Glutamatergic neuron (in vitro differentiated cells): ENCODE results near the gene BMPR1B. TPM values are rescaled to one million over a fixed set of nuclear protein-coding genes. Genes with fewer than 3 reads are reported as not detected.

Experiments used
- DNase-seq: peaks from one replicate; pipeline ENCODE4 v3.0.0; 2022
- H3K27ac Mint-ChIP-seq: one replicate; pipeline ENCODE4 v1.8.0; 2020; ENCODE audit warnings: mild to moderate bottlenecking, mixed read lengths, inconsistent platforms; ENCODE audit not compliant: unreplicated experiment
- H3K27me3 Mint-ChIP-seq: one replicate; pipeline ENCODE4 v1.8.0; 2020; ENCODE audit warnings: mild to moderate bottlenecking, moderate library complexity, mixed read lengths, inconsistent platforms; ENCODE audit not compliant: unreplicated experiment
- H3K36me3 Mint-ChIP-seq: one replicate; pipeline ENCODE4 v1.8.0; 2020; ENCODE audit warnings: mild to moderate bottlenecking, mixed read lengths, inconsistent platforms; ENCODE audit not compliant: unreplicated experiment
- H3K4me1 Mint-ChIP-seq: one replicate; pipeline ENCODE4 v1.8.0; 2020; ENCODE audit warnings: mild to moderate bottlenecking, low read depth, mixed read lengths, inconsistent platforms; ENCODE audit not compliant: unreplicated experiment
- H3K4me3 Mint-ChIP-seq: one replicate; pipeline ENCODE4 v1.8.0; 2020; ENCODE audit warnings: mild to moderate bottlenecking, mixed read lengths, inconsistent platforms; ENCODE audit not compliant: unreplicated experiment
- H3K9me3 Mint-ChIP-seq: one replicate; pipeline ENCODE4 v1.8.0; 2020; ENCODE audit warnings: mild to moderate bottlenecking, moderate library complexity, mixed read lengths, inconsistent platforms; ENCODE audit not compliant: unreplicated experiment
- total RNA-seq: library from RNA; stranded (reverse); fragmentation: NEBNext Ultra II Directional; extraction: Animal tissue kit (Norgen Biotek cat#: 25700); gene quantifications from one replicate; pipeline ENCODE4 v1.2.1, GENCODE V29; 2021; ENCODE audit not compliant: unreplicated experiment
- TF ChIP-seq, protein P1 (sequence below): fragments of 200-600 bp; sonication (generic); IDR thresholded peaks from one replicate; pipeline ENCODE4 v1.5.0; 2021; ENCODE audit not compliant: partially characterized antibody, unreplicated experiment

The BMPR1B gene
- total RNA-seq, 1 donor from 2014 or later, result 2.4 TPM

DNA sequence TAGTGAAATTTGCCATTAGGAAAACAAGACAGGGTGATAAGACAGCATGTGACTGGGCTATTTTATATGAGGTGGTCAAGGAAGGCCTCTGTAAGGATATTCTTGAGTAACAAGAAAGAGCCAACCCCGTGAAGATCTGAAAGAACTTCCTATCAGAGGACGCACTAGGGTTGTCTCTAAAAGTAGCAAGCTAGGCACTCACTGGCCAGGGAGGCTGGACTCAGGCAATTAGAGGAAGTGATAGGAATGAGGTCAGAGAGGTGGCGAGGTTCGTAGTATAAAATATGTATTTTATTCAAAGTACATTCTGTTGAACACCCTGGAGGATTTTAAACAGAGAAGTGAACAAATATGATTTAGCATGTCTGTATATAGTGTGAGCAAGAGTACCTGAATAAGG is 4.6 kb downstream of the BMPR1B start:
- Mint-ChIP-seq H3K36me3 (no peaks in the 10 kb centered on the region), H3K4me3 (no peak overlapping the region), H3K9me3 (peaks cover 6% of the 10 kb centered on the region), H3K4me1 (peaks cover under 1% of the 10 kb centered on the region), H3K27ac (no peak overlapping the region), H3K27me3 (peaks cover 7% of the 10 kb centered on the region)
- TF ChIP-seq, protein P1, sequence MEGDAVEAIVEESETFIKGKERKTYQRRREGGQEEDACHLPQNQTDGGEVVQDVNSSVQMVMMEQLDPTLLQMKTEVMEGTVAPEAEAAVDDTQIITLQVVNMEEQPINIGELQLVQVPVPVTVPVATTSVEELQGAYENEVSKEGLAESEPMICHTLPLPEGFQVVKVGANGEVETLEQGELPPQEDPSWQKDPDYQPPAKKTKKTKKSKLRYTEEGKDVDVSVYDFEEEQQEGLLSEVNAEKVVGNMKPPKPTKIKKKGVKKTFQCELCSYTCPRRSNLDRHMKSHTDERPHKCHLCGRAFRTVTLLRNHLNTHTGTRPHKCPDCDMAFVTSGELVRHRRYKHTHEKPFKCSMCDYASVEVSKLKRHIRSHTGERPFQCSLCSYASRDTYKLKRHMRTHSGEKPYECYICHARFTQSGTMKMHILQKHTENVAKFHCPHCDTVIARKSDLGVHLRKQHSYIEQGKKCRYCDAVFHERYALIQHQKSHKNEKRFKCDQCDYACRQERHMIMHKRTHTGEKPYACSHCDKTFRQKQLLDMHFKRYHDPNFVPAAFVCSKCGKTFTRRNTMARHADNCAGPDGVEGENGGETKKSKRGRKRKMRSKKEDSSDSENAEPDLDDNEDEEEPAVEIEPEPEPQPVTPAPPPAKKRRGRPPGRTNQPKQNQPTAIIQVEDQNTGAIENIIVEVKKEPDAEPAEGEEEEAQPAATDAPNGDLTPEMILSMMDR, result no peak
- no peak for DNase-seq

DNA sequence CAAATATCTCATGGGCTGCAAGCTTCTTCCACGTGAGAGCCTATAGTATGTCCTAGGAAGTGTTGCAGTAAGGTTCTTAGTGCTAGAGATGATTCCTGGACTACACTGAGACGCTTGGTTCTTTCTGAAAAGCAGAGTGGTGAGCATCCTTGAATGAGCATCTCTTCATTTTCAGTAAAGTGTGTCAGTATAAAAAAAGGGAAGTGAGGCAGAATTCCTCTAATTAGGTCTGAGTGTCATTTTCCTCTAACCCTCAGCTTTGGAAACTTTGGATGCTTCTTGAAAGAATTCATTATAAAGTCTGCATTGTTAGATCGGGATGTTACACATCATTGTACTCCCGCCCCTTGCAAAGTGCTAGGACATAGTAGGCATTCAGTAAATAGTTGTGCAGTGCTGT is 5.2 kb downstream of the BMPR1B start:
- Mint-ChIP-seq H3K4me1 (no peaks in the 10 kb centered on the region), H3K27ac (no peak overlapping the region), H3K27me3 (peaks cover 5% of the 10 kb centered on the region), H3K4me3 (no peak overlapping the region), H3K9me3 (peaks cover 4% of the 10 kb centered on the region), H3K36me3 (no peaks in the 10 kb centered on the region)
- TF ChIP-seq, protein P1, result no peak
- no peak for DNase-seq

DNA sequence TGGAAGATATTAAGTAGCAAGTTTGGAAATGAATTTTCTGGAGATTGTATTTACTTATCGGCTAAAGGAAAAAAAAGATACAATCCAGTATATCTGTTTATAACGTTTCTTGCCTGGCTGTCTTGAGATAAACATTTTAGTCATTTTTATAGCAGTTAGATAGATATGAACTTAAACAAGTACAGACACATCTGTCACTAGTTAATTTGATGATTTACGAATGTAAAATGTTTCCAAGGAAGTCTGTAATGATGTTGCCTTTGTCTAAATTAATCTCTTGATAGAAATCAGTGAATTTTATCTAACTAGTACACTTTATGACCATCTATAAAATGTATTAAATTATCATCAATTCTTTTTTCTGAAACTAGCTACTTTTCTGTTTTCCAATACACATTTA is 5.7 kb downstream of the BMPR1B start:
- Mint-ChIP-seq H3K4me1 (no peaks in the 10 kb centered on the region), H3K4me3 (no peak overlapping the region), H3K9me3 (peaks cover 4% of the 10 kb centered on the region), H3K27me3 (peaks cover 5% of the 10 kb centered on the region), H3K27ac (no peak overlapping the region), H3K36me3 (no peaks in the 10 kb centered on the region)
- TF ChIP-seq, protein P1, result no peak
- no peak for DNase-seq

DNA sequence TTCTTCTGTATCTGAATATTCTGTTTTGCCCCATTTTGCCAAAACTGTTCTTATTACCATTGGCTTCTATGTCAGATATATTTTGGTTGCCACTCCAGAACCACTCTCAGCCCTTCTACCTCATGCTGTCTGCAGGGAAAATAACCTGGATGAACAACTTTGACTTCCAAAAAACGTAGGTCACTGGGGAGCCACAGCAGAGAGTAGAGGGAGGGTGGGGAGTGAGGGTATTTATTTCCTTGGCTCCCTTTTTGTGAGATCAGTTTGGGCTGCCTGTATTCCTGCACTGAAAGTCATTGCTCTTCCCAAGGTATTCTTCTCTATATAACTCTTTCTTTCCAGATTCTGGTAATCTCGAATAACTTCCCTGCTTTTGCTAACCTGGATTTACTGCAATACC is 6.3 kb downstream of the BMPR1B start:
- no peak for DNase-seq
- Mint-ChIP-seq H3K4me3 (no peak overlapping the region), H3K27me3 (no peaks in the 10 kb centered on the region), H3K27ac (no peak overlapping the region), H3K9me3 (no peaks in the 10 kb centered on the region), H3K4me1 (no peaks in the 10 kb centered on the region), H3K36me3 (no peaks in the 10 kb centered on the region)
- TF ChIP-seq, protein P1, result no peak

DNA sequence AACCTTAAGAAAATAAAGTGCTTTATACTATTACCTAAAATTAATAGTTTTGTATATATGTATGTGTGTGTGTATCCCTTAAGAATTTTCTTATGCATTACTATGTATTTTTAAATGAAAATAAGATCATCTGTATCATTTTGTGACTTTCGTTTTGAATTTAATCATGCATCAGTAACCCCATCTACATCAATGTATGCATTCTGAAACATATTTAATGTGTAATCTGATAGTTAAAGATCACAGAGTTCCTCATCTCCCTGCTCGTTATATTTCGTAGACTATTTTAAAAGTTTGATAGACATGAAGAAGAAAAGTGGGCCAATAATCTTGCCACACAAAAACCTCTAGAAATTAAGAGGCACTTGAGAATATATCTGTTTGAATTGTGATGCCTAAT is 7.4 kb downstream of the BMPR1B start:
- H3K9me3 Mint-ChIP-seq, result no peaks in the 10 kb centered on the region

More for the DNA sequence above, 7.4 kb downstream of the BMPR1B start:
- H3K4me1 Mint-ChIP-seq, result no peaks in the 10 kb centered on the region
- no peak overlapping the region for H3K27ac Mint-ChIP-seq
- DNase-seq, result no peak
- H3K27me3 Mint-ChIP-seq, result no peaks in the 10 kb centered on the region
- H3K4me3 Mint-ChIP-seq, result no peak overlapping the region
- H3K36me3 Mint-ChIP-seq, result no peaks in the 10 kb centered on the region
- TF ChIP-seq, protein P1, result no peak
